Effector CD4-positive, alpha-beta T cell (primary cell): ENCODE measurements around the gene STAT6.

Experiments
- DNase-seq: peaks from one replicate; pipeline ENCODE4 v3.0.0-alpha.2; 2020

Gene STAT6

DNA sequence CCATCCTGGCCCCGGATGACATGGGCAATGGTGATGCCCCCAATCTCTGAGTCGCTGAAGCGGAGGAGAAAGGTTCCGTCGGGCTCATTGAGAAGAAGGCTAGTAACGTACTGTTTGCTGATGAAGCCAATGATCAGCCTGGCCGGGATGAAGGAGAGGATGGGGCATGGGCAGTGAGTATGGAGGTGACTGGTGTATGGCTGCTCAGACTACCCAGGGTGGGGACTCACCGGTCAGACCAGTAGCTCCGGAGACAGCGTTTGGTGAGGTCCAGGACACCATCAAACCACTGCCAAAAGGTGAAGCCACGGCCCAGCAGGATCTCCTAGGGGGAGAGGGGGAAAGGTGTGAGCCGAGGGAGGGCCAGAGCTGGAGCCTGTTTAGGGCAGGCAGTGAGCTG lies 11.4 kb downstream of the STAT6 start:
- no peak for DNase-seq

DNA sequence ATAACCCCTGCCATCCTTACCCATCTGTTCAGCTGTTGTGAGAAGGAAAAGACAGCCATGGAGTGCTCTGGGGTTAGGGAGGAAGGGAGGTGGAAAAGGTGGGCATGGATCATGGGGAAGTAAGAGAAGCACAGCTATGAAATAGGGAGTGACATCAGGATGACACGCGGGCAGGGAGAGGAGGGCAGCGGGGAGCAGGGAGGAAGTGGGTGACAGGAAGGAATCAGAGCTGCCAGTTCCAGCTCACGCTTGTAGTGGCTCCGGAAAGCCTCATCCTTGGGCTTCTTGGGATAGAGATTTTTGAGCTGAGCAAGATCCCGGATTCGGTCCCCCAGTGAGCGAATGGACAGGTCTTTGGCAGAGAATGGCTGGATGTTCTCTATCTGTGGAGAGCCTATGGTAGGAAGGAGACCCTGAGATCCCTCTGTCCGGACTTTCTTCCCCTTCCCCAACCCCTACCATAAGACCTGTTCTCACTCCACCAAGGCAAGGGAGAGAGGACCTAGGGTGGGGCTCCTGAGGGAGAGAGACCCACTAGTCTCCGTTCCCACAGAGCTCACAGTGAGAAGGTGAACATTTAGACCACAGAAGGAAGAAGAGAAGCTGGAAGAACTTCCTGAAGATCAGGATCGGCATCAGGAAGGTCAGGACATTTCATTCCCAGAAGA lies 12.0 kb downstream of the STAT6 start:
- no peak for DNase-seq

DNA sequence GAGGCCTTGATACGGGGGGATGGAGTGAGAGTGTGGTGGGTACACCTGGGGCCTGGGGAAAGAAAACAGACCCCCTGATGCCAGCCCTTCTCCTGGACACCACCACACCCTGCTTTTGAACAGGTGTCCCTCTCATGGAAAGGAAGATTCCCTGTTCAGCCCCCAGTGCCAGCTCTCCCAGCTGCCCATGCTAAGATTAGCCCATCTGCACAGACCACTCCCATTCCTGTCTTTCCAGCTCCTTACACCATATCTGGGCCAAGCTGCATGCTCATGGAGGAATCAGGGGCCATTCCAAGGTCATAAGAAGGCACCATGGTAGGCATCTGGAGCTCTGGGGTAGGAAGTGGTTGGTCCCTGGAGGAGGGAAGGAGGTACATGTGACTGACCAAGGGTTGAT lies 12.6 kb downstream of the STAT6 start:
- no peak for DNase-seq

DNA sequence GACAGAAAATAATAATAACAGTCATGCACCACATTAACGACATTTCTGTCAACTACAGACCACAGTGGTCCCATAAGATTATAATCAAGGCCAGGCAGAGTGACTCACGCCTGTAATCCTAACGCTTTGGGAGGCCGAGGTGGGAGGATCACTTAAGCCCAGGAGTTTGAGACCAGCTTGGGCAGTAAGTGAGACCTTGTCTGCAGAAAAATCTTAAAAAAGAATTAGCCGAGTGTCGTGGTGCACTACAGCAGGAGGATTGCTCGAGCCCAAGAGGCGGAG lies 13.7 kb downstream of the STAT6 start:
- DNase-seq, result no peak

DNA sequence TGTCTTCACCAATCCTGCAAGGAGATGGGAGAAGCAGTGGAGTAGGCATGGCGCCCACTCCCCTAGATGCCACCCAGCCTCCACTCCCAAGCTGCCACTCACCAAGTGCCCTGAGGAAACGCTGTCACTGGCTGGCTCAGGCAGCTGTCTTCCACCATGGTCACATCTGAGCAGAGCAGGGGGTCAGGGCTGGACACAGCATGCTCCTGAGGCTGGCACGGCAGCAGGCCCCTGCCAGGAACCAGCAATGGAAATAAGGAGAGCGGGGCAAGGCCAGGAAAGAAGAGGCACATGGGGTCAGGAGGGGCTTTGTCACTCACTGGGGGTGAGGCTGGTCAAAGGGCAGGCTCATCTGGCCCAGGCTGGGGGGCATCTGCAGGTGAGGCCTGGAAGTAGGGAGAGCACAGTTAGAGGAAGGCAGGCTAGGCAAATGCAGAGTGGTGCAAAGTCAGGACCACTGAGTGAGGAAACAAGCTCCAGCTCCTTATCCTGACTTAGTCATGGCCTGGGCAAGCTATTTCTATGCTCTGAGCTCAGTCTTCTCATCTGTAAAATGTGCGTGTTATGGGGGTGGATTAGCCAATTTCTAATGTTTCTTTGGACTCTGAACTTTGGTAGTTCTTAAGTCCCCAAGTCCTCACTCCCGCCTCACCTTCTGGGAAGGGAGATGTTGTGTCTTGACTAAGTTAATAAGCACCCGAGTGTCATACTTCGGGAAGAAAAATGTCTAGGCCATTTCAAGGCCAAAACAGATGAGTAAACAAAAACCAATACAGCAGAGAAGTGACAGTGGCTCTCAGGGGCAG lies 14.2 kb downstream of the STAT6 start:
- DNase-seq, result no peak

DNA sequence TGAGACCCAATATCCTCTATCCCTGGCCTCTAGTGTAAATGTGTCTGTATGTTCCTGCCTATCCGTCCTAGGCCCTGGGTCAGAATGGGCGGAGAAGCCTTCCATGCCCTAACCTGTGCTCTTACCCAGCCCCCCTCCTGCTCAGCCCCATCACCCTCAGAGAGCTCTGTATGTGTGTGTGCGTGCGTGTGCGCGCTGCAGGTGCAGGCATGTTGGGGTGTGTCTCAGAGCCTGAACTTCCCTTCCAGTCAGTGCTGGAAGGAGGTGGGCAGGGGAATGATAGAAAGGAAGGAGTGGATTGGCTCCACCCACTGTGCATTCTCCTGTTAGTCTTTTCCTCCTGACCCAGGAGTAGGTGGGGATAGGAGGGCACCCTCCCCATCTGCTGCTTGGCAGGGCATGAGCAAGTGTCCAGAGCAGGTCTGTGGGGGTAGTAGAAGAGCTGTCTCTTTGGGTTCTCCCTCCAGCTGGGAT lies 15.0 kb downstream of the STAT6 start:
- DNase-seq, result no peak

DNA sequence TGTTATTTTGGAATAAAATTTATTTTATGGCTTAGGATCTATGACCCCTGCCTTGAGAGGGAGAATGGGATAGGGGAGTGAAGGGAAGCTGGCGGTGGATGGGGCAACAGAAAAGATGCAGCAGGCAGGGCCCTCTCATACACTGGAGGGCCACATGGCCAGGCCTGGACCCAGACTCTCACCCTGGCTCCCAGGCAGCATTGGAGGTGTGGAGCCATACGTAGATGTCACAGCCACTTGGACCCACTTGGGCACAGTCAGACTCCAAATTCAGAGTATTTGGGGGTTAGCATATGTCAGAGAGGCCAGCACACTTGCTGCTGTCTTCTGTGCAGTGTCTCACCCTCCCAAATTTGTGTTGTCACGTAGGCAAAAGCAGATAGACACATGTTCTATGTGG lies 15.7 kb downstream of the STAT6 start:
- no peak for DNase-seq

DNA sequence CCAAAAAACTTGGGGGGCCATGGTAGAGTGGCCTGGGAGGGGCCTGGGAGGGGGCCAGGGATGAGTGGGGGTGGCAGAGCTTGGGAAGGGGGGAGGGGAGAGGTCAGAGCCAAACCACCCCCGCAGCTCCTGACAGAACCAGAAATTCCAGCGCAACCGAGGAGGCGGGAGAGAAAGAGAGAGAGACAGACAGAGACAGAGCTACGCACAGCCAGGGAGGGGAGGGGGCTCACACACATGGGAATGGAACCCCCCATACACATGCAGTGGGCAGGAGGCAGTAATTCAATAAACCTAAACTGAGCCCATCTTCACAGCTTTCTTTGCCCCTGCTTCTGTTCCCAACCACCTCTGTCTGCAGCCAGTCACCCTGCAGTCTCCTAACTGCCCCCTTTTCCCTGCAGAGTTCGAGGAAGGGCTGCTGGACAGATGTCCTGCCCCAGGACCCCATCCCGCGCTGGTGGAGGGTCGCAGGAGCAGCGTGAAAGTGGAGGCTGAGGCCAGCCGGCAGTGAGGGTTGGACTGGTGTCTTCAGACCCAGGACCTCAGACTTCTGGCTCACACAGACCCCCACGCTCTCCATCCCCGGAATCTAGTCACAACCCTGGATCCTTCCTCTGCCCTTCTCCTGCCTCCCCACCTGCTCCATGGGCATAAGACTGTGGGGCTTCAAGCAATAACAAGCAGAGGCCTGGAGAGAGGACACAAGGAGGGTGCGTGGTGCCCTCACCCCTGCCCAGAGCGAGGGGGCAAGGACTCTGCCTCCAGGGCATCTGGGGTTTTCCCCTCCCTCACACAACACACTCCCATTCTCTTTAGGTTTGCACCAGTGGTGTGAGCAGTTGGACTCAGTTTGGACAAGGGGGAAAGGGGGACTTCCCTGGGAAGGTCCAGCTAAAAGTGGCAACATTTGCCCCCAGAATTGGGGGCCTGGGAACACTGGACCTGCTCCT lies 16.7 kb downstream of the STAT6 start:
- DNase-seq, result no peak

DNA sequence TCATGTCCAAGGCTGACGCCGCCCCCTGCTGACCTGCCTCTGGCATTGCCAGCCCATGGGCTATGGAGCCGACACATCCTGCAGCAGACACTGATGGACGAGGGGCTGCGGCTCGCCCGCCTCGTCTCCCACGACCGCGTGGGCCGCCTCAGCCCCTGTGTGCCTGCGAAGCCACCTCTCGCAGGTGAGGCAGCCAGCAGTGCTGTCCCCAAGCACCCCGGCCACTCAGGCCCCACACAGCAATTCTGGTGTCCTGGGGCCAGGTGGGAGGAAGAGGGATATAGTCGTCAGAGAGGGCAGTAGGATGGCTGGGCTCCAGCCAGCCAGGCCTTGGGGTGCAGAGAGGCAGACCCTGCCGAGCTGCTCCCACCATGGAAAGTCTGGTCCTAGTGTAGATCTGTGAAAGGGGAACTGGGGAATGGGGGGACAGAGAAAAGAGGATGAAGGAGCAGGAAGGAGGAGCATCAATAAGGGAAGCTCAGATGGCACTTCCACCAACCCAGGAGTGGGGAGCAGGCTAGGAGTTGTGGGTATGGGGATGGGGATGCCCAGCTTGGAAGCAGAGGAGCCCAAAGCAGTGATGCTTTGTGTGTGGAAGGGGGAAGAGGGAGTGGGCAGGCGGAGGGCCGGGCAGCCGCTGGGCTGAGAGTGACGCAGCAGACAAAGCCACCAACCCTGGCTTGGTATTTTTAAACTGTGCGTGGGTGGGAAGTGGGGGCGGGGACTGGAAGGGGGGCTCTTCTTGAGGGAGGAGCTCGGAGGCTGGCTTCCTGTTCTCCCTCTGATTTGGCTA lies 17.6 kb downstream of the STAT6 start:
- DNase-seq, result peak; percentile 40

DNA sequence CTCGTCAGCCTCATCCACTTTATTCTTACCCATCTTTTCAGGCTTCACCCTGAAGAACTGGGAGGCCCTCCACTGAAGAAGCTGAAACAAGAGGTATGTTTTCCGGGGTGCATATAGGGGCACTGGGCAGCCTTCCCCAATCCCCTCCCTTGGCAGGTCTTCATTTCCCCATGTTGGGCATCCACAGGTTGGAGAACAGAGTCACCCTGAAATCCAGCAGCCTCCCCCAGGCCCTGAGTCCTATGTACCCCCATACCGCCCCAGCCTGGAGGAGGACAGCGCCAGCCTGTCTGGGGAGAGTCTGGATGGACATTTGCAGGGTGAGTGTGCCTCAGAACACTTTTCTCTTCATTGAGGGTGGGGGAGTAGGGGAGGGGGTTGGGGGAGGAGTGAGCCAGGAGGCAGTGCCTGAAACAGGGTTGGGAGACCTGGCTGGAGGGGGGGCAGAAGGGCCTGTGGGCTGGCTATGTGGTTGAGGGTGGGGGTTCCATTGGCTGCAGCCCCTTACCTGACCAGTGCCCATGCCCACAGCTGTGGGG lies 18.2 kb downstream of the STAT6 start:
- DNase-seq, result no peak

DNA sequence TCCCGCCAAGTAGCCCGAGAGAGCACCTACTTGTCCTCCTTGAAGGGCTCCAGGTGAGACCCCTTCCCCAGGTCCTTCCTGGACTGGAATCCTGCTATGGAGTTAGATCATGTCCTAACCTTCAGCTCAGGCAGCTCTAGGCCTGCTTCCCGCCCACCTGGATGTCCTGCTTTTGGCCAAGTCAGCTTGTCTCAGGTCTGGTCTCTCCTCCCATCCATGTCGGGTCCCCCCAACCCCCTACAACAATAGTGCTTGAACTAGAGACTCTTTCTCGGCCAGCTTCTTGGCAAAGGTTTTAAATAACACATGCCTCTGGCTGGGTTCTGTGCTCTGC lies 18.7 kb downstream of the STAT6 start:
- DNase-seq, result no peak

- DNase-seq, result no peak
Measured at GRCh38 chr12:57091638-57092528, 19.3 kb downstream of the STAT6 start.

DNA sequence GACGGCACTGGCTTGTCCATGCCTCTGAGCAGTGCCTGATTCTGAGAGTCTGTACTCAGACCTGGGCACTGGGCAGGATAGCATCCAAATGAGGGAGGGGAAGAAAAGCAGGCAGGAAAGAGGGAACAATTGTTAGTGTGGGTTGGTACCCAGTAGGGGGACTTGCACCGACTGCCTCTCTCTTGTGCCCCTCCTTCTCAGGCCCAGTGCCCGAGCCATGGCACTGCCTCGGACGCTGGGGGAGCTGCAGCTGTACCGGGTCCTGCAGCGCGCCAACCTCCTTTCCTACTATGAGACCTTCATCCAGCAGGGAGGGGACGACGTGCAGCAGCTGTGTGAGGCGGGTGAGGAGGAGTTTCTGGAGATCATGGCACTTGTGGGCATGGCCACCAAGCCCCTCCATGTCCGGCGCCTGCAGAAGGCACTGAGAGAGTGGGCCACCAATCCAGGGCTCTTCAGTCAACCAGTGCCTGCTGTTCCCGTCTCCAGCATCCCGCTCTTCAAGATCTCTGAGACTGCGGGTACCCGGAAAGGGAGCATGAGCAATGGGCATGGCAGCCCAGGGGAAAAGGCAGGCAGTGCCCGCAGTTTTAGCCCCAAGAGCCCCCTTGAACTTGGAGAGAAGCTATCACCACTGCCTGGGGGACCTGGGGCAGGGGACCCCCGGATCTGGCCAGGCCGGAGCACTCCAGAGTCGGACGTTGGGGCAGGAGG lies 20.1 kb downstream of the STAT6 start:
- DNase-seq, result no peak

DNA sequence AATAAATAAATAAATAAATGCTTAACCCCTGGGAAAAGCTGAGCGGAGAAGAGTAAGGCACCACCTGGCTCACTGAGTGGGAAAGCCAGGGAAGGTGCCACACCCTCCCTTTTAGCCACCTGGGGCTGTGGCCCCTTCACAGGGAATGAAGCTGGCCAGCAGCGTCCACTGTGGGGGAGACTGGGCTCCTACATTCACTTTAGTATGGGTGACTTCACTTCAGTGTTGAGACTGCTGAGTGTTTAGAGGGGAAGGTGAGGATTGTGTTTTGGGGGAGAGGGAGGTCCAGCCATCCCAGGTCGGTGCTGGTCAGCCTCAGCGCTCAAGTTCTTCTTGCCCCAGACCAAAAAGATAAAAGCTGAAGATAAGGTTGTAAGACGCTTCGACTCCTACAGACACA lies 20.7 kb downstream of the STAT6 start:
- no peak for DNase-seq

- DNase-seq, result peak; percentile 25
Measured at GRCh38 chr12:57089271-57090245, 21.6 kb downstream of the STAT6 start.

DNA sequence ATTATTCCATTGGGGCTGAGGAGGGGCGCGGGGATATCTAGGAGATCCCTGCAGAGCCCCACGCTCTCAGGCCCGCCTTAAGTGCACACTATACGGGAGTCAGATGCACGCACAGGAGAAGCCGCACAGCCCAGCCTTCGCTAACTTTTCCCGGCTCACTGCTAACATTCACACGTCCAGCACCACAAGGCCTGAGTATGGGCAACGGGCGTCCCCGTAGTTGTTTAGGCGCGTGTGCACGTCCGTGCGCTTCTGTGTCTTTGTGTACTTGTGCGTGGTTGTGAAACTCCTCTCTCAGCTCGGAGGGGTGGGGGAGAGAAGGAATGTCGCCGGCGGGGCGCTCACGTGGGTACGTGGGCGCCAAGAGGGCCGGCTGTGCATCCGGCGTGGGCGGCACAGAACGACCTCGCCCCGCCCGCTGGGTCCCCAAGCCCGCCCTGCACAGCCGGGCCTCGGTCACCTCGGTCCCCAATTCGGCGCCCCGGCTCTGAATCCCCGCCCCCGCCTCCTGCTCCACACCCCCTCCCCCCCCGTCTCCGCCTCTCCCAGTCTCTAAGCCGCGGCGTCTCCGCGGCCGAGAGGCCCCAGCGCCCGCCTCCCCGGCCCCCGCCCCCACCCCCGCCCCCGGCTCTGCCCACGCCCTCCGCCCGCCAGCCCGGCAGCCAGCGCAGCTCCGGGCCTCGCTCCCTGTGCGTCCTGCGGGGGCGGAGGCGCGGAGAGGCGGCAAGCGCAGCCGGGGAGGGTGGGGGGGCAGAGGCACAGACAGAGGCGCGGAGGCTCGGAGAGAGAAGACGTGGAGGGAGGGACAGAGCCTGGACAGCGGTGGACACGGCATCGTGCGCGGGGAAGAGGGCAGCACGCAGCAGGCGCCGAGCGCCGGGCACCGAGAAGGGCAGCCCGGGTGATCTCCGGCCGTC lies 22.6 kb downstream of the STAT6 start, which contains the start of gene NAB2:
Gene NAB2, plus strand, starts transcription at position 761 of the 917 bp plus-strand sequence. CDS start 158 bp downstream, outside the sequence.
- peak; percentile 89 for DNase-seq

DNA sequence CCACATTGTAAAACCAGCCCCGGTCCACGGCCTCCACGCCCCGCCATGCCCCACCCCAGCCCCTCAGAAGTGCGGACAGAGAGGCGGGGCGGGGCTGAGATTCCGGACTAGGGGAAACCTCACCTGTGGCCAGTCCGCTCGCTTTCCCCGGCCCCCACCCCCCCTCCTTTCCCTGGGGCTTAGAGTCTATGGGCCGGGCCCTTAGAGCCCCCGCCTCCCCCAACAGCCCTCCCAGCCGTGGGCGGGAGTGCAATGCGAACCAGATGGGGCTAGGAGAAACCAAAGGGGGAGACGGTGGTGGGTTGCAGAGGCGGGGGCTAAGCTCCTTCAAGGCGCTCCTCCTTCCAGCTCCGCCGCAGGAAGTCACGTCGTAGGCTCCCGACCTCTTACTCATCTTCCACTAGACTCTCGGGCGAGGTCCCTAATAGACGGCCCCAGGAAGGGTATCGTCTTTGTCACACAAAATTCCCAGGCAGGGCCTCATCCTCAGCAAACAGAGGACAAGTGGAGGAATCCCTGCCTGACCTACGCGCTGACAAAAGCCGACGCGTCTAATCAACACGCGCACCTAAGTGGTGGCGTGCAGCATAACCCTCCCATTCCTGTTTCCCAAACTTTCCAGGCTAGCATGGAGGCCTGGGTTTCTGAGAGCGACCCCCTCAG lies 23.3 kb downstream of the STAT6 start:
- peak; percentile 68 for DNase-seq
